HCT116 (cell line): Measurements from ENCODE around the gene TRMT2A.

Experiments
- CEBPB ChIP-seq: IDR thresholded peaks from 2 replicates; pipeline ENCODE4 v1.6.1; 2012; ENCODE audit warnings: low read depth
- CTCF ChIP-seq, 3 experiments: fragments of 200-600 bp in 1 of 3; sonication (generic) in 1 of 3; IDR thresholded peaks in 2 of 3; conservative IDR thresholded peaks in 1 of 3; 2 replicates each; pipeline ENCODE4 v1.5.1; 2012 to 2017; ENCODE audit warnings: low read depth in 2 of 3, low read length in 2 of 3, antibody characterized with exemption in 1 of 3, borderline replicate concordance in 1 of 3, control low read depth in 1 of 3, mild to moderate bottlenecking in 1 of 3, mixed read lengths in 1 of 3, mixed run types in 1 of 3, moderate library complexity in 1 of 3; ENCODE audit not compliant: insufficient read depth in 1 of 3
- EZH2 ChIP-seq: fragments of 200-600 bp; sonication (generic); IDR thresholded peaks from 2 replicates; pipeline ENCODE4 v1.6.1; 2017; ENCODE audit warnings: antibody characterized with exemption, mixed run types
- POLR2A ChIP-seq: IDR thresholded peaks from 2 replicates; pipeline ENCODE4 v1.7.0; 2011; ENCODE audit warnings: borderline replicate concordance; ENCODE audit not compliant: insufficient read depth, insufficient read length; ENCODE audit errors: extremely low read depth
- ZNF274 ChIP-seq: fragments of 200-500 bp; sonication (Bioruptor generic); IDR thresholded peaks from 2 replicates; pipeline ENCODE4 v1.6.1; 2014; ENCODE audit warnings: mild to moderate bottlenecking, low read depth, low read length, inconsistent platforms

GRCh38 chr22:20086101-20086599 is 30.9 kb downstream of the TRMT2A start:
- TF ChIP-seq EZH2 (no peak), ZNF274 (no peak), POLR2A (no peak), CTCF (IDR thresholded peaks at IDR 0.05 in 2 of 3, conservative IDR thresholded peaks at IDR 0.05 in 1 of 3; ENCODE audit: borderline replicate concordance in 1 of 3, insufficient read depth in 1 of 3, low read depth in 2 of 3, low read length in 2 of 3) (no peak), CEBPB (no peak)
